Tibial artery (tissue), 4 donors: ENCODE data around the gene WDR77.

Experiments
- DNase-seq, 2 donors: peaks; one replicate each; pipeline ENCODE4 v3.0.0-alpha.2; 2019
- H3K27ac ChIP-seq, 2 donors: fragments of 200-600 bp; sonication (generic) in 1 of 2; 1 replicate in 1 of 2; 2 replicates in 1 of 2; pipeline ENCODE4 v1.5.1; 2018 to 2019; ENCODE audit warnings: mild to moderate bottlenecking in 1 of 2
- H3K27me3 ChIP-seq, 2 donors: fragments of 200-600 bp; sonication (generic) in 1 of 2; one replicate each; pipeline versions ENCODE4 v1.5.1 to v1.6.0; 2016 to 2019
- H3K36me3 ChIP-seq, 3 donors: fragments of 200-600 bp; sonication (generic) in 2 of 3; one replicate each; pipeline ENCODE4 v1.5.1; 2016 to 2019; ENCODE audit warnings: mild to moderate bottlenecking in 2 of 3
- H3K4me1 ChIP-seq, 4 donors: fragments of 200-600 bp; sonication (generic) in 2 of 4; 1 replicate in 3 of 4; 2 replicates in 1 of 4; pipeline ENCODE4 v1.5.1; 2016 to 2019
- H3K4me3 ChIP-seq, 2 donors: fragments of 200-600 bp; sonication (generic) in 1 of 2; 1 replicate in 1 of 2; 2 replicates in 1 of 2; pipeline ENCODE4 v1.5.1; 2018 to 2019; ENCODE audit warnings: mild to moderate bottlenecking in 2 of 2
- H3K9me3 ChIP-seq, 3 donors: fragments of 200-600 bp; sonication (generic) in 1 of 3; one replicate each; pipeline ENCODE4 v1.5.1; 2016 to 2019
- CTCF ChIP-seq, 2 experiments: fragments of 200-600 bp in 1 of 2; fragments of 450-650 bp in 1 of 2; IDR thresholded peaks; one replicate each; pipeline ENCODE4 v1.5.1; 2017 to 2019; ENCODE audit warnings: antibody characterized with exemption in 2 of 2, mild to moderate bottlenecking in 1 of 2, moderate library complexity in 1 of 2
- intact Hi-C: fragments of 100-400 bp; cut with DNase I; formaldehyde crosslinking; loops from one replicate; pipeline ENCODE4 v1.15.0; 2023; ENCODE audit warnings: low total_unique reads

WDR77 gene

GRCh38 chr1:111465754-111466153 lies 16.7 kb upstream of the WDR77 start:
- no peak overlapping the region for H3K27ac ChIP-seq
- no peaks in the 10 kb centered on the region for H3K27me3 ChIP-seq
- no peaks in the 10 kb centered on the region for H3K4me1 ChIP-seq
- DNase-seq: no peak
- peaks cover 58 to 84% (median 81%) of the 10 kb centered on the region in 3 donors for H3K36me3 ChIP-seq
- H3K9me3 ChIP-seq: no peaks in the 10 kb centered on the region
- no peak overlapping the region for H3K4me3 ChIP-seq
- intact Hi-C loops: no loop called here
- no peak for TF ChIP-seq CTCF (IDR thresholded peaks at IDR 0.05)

DNA sequence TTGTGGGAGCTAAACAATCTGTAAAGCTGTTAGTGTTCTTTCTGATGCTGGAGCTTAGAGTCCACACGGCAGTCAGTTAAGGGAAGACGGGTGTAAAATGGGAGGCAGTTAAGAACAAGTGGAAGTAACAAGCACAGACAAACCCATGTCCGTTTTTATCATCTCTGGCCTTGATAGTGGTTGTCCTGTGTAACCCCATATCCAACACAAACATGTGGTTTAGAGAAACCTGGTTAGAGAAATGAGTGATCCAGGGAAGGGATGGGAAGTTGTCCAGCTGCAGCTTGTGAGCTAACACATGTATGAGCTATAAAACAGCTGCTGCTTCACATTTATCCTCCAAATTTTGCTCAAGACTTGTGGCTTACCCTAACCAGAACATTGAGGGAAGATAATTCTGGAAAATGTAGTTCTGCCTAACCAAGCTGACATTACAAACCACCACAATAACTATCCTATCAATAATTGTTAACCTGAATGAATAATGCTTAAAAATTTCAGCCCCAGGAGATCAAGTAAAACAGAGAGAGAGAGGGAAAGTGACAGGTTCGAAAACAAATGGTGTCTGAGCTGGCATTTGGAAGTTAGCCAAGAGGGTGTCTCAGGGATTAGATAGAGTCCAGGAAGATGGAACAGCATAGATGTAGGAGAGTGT lies 14.1 kb upstream of the WDR77 start:
- DNase-seq: no peak
- Histone ChIP-seq H3K9me3 (no peaks in the 10 kb centered on the region), H3K4me3 (no peak overlapping the region), H3K36me3 (peaks cover 59 to 83% (median 82%) of the 10 kb centered on the region in 3 donors), H3K27ac (no peak overlapping the region), H3K27me3 (no peaks in the 10 kb centered on the region), H3K4me1 (no peaks in the 10 kb centered on the region)
- intact Hi-C loops: no loop called here
- no peak for TF ChIP-seq CTCF (IDR thresholded peaks at IDR 0.05)

GRCh38 chr1:111462370-111463028 lies 13.4 kb upstream of the WDR77 start:
- Histone ChIP-seq H3K27ac (no peak overlapping the region), H3K4me1 (no peaks in the 10 kb centered on the region), H3K4me3 (no peak overlapping the region), H3K36me3 (peaks cover 59 to 84% (median 80%) of the 10 kb centered on the region in 3 donors), H3K27me3 (no peaks in the 10 kb centered on the region), H3K9me3 (no peaks in the 10 kb centered on the region)
- intact Hi-C loops: no loop called here
- TF ChIP-seq CTCF (IDR thresholded peaks at IDR 0.05): no peak
- no peak for DNase-seq

DNA sequence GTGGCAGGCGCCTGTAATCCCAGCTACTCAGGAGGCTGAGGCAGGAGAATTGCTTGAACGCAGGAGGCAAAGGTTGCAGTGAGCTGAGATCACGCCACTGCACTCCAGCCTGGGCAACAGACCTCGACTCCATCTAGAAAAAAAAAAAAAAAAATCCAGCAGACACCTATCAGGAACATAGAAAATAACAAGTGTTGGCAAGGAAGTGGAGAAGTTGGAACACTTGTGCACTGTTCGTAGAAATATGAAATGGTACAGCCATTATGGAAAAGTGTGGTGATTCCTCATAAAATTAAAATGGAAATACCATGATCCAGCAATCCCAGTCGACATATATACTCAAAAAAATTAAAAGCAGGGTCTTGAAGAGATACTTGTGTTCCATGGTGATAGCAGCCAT lies 12.7 kb upstream of the WDR77 start:
- no peaks in the 10 kb centered on the region for H3K4me1 ChIP-seq
- H3K36me3 ChIP-seq: peaks cover 58 to 85% (median 82%) of the 10 kb centered on the region in 3 donors
- TF ChIP-seq CTCF (IDR thresholded peaks at IDR 0.05): no peak
- H3K4me3 ChIP-seq: no peak overlapping the region
- no peak for DNase-seq
- no peaks in the 10 kb centered on the region for H3K9me3 ChIP-seq
- H3K27ac ChIP-seq: no peak overlapping the region
- intact Hi-C loops: no loop called here
- no peaks in the 10 kb centered on the region for H3K27me3 ChIP-seq

- intact Hi-C loops: no loop called here
- TF ChIP-seq CTCF (IDR thresholded peaks at IDR 0.05): no peak
- Histone ChIP-seq H3K9me3 (no peaks in the 10 kb centered on the region), H3K27ac (no peak overlapping the region), H3K27me3 (no peaks in the 10 kb centered on the region), H3K4me1 (peaks cover 0 to 40% (median 18%) of the 10 kb centered on the region in 4 donors), H3K36me3 (peaks cover 42 to 62% (median 55%) of the 10 kb centered on the region in 3 donors), H3K4me3 (no peak overlapping the region)
- DNase-seq: no peak
Measured at GRCh38 chr1:111455642-111456031, 6.6 kb upstream of the WDR77 start.
